Esophagus muscularis mucosa (tissue), 3 donors: ENCODE data around the gene CREB3.

ENCODE experiments used
- CTCF ChIP-seq, 3 experiments: fragments of 200-600 bp in 2 of 3; fragments of 450-650 bp in 1 of 3; sonication (generic) in 2 of 3; IDR thresholded peaks; one replicate each; pipeline ENCODE4 v1.5.1; 2017 to 2019; ENCODE audit warnings: antibody characterized with exemption in 3 of 3, mild to moderate bottlenecking in 2 of 3, moderate library complexity in 1 of 3
- POLR2A ChIP-seq: fragments of 450-650 bp; IDR thresholded peaks from one replicate; pipeline ENCODE4 v1.6.1; 2017; ENCODE audit warnings: antibody characterized with exemption, moderate library complexity, mild to moderate bottlenecking, low read depth

GRCh38 chr9:35759795-35760194 lies 27.3 kb downstream of the CREB3 start:
- TF ChIP-seq CTCF (IDR thresholded peaks at IDR 0.05) (no peak), POLR2A (no peak)
